ENCODE data around the gene CDH24.

Gene CDH24

GRCh38 chr14:23051141-23052057 lies 5.9 kb downstream of the CDH24 start:
- DNase-seq: no peak
- peaks cover 0 to 5% (median 3%) of the 10 kb centered on the region in 4 experiments for H3K4me1 ChIP-seq (ENCODE audit: control extremely low read depth in 1 of 4, control insufficient read depth in 4 of 4, insufficient read depth in 4 of 4, low read length in 3 of 4)
- no peaks in the 10 kb centered on the region for H3K36me3 ChIP-seq (ENCODE audit: control insufficient read depth in 4 of 4, insufficient read depth in 4 of 4, low read length in 3 of 4)
- peaks cover 0 to 1% (median 0%) of the 10 kb centered on the region in 5 experiments for H3K27me3 ChIP-seq (replicated peaks in 2 of 5; ENCODE audit: control insufficient read depth in 4 of 5, insufficient read depth in 5 of 5, low read length in 4 of 5)
- H3K27ac ChIP-seq (ENCODE audit: insufficient read depth in 1 of 2, low read depth in 1 of 2, low read length in 2 of 2, poor library complexity in 1 of 2, severe bottlenecking in 2 of 2): no peak overlapping the region
- CTCF ChIA-PET: interaction anchor here (0.8 to 33.6 kb wide), 7 partner anchors 9 to 136 kb away, joined by 3 to 933 read pairs (median 4); partner anchors contain the start of genes AJUBA and PSMB11
- POLR2A ChIA-PET: no interaction called here
- H3K9me3 ChIP-seq (ENCODE audit: control extremely low read depth in 1 of 5, control insufficient read depth in 4 of 5, insufficient read depth in 2 of 5, low read depth in 1 of 5, low read length in 4 of 5): peaks cover 0 to 2% (median 0%) of the 10 kb centered on the region in 5 experiments
- WGBS (ENCODE audit: insufficient coverage): 100% methylated on average over 3 of the region's 5 CpGs
- no peak overlapping the region for H3K4me3 ChIP-seq (ENCODE audit: control insufficient read depth in 1 of 7, extremely low read depth in 1 of 7, insufficient read depth in 4 of 7, low read depth in 2 of 7, low read length in 6 of 7)

GRCh38 chr14:23049011-23049410 lies 8.3 kb downstream of the CDH24 start:
- H3K27me3 ChIP-seq (replicated peaks in 2 of 5; ENCODE audit: control insufficient read depth in 4 of 5, insufficient read depth in 5 of 5, low read length in 4 of 5): no peaks in the 10 kb centered on the region
- H3K36me3 ChIP-seq (ENCODE audit: control insufficient read depth in 4 of 4, insufficient read depth in 4 of 4, low read length in 3 of 4): no peaks in the 10 kb centered on the region
- H3K27ac ChIP-seq (ENCODE audit: insufficient read depth in 1 of 2, low read depth in 1 of 2, low read length in 2 of 2, poor library complexity in 1 of 2, severe bottlenecking in 2 of 2): no peak overlapping the region
- peaks cover 0 to 5% (median 0%) of the 10 kb centered on the region in 4 experiments for H3K4me1 ChIP-seq (ENCODE audit: control extremely low read depth in 1 of 4, control insufficient read depth in 4 of 4, insufficient read depth in 4 of 4, low read length in 3 of 4)
- H3K4me3 ChIP-seq (ENCODE audit: control insufficient read depth in 1 of 7, extremely low read depth in 1 of 7, insufficient read depth in 4 of 7, low read depth in 2 of 7, low read length in 6 of 7): no peak overlapping the region
- ChIA-PET POLR2A (no interaction called here), CTCF (interaction anchor here (0.9 to 33.6 kb wide), 4 partner anchors 9 to 61 kb away, joined by 3 to 933 read pairs (median 3); partner anchors contain the start of gene AJUBA)
- WGBS (ENCODE audit: insufficient coverage): 88% methylated on average over 3 of the region's 9 CpGs
- H3K9me3 ChIP-seq (ENCODE audit: control extremely low read depth in 1 of 5, control insufficient read depth in 4 of 5, insufficient read depth in 2 of 5, low read depth in 1 of 5, low read length in 4 of 5): peaks cover 0 to 2% (median 0%) of the 10 kb centered on the region in 5 experiments
- DNase-seq: no peak

- CTCF ChIA-PET: interaction anchor here (1.1 to 33.6 kb wide), 5 partner anchors 7 to 60 kb away, joined by 3 to 933 read pairs (median 5); partner anchors contain the start of gene AJUBA
- 70% methylated on average over 75 of the region's 85 CpGs for WGBS (ENCODE audit: insufficient coverage)
- peaks cover 0 to 2% (median 0%) of the 10 kb centered on the region in 5 experiments for H3K9me3 ChIP-seq (ENCODE audit: control extremely low read depth in 1 of 5, control insufficient read depth in 4 of 5, insufficient read depth in 2 of 5, low read depth in 1 of 5, low read length in 4 of 5)
- peaks cover 0 to 5% (median 0%) of the 10 kb centered on the region in 4 experiments for H3K4me1 ChIP-seq (ENCODE audit: control extremely low read depth in 1 of 4, control insufficient read depth in 4 of 4, insufficient read depth in 4 of 4, low read length in 3 of 4)
- no peaks in the 10 kb centered on the region for H3K36me3 ChIP-seq (ENCODE audit: control insufficient read depth in 4 of 4, insufficient read depth in 4 of 4, low read length in 3 of 4)
- no peak overlapping the region for H3K4me3 ChIP-seq (ENCODE audit: control insufficient read depth in 1 of 7, extremely low read depth in 1 of 7, insufficient read depth in 4 of 7, low read depth in 2 of 7, low read length in 6 of 7)
- H3K27me3 ChIP-seq (replicated peaks in 2 of 5; ENCODE audit: control insufficient read depth in 4 of 5, insufficient read depth in 5 of 5, low read length in 4 of 5): no peaks in the 10 kb centered on the region
- no peak overlapping the region for H3K27ac ChIP-seq (ENCODE audit: insufficient read depth in 1 of 2, low read depth in 1 of 2, low read length in 2 of 2, poor library complexity in 1 of 2, severe bottlenecking in 2 of 2)
- POLR2A ChIA-PET: interaction anchor here (0.6 kb wide), 1 partner anchor 34 kb away, joined by 3 read pairs; no protein-coding TSS in a partner anchor
- no peak for DNase-seq
Observed at GRCh38 chr14:23047751-23048693, 9.3 kb downstream of the CDH24 start.

GRCh38 chr14:23047034-23047634 lies 10.2 kb downstream of the CDH24 start:
- peaks cover 0 to 5% (median 0%) of the 10 kb centered on the region in 4 experiments for H3K4me1 ChIP-seq (ENCODE audit: control extremely low read depth in 1 of 4, control insufficient read depth in 4 of 4, insufficient read depth in 4 of 4, low read length in 3 of 4)
- POLR2A ChIA-PET: no interaction called here
- no peak for DNase-seq
- CTCF ChIA-PET: interaction anchor here (1.2 to 33.6 kb wide), 3 partner anchors 8 to 59 kb away, joined by 5 to 933 read pairs (median 11); partner anchors contain the start of gene AJUBA
- peaks cover 0 to 2% (median 0%) of the 10 kb centered on the region in 5 experiments for H3K9me3 ChIP-seq (ENCODE audit: control extremely low read depth in 1 of 5, control insufficient read depth in 4 of 5, insufficient read depth in 2 of 5, low read depth in 1 of 5, low read length in 4 of 5)
- no peaks in the 10 kb centered on the region for H3K36me3 ChIP-seq (ENCODE audit: control insufficient read depth in 4 of 4, insufficient read depth in 4 of 4, low read length in 3 of 4)
- WGBS (ENCODE audit: insufficient coverage): 98% methylated on average over 5 of the region's 6 CpGs
- no peak overlapping the region for H3K27ac ChIP-seq (ENCODE audit: insufficient read depth in 1 of 2, low read depth in 1 of 2, low read length in 2 of 2, poor library complexity in 1 of 2, severe bottlenecking in 2 of 2)
- H3K27me3 ChIP-seq (replicated peaks in 2 of 5; ENCODE audit: control insufficient read depth in 4 of 5, insufficient read depth in 5 of 5, low read length in 4 of 5): no peaks in the 10 kb centered on the region
- H3K4me3 ChIP-seq (ENCODE audit: control insufficient read depth in 1 of 7, extremely low read depth in 1 of 7, insufficient read depth in 4 of 7, low read depth in 2 of 7, low read length in 6 of 7): no peak overlapping the region

- DNase-seq: no peak
- no peak overlapping the region for H3K4me3 ChIP-seq (ENCODE audit: control insufficient read depth in 1 of 7, extremely low read depth in 1 of 7, insufficient read depth in 4 of 7, low read depth in 2 of 7, low read length in 6 of 7)
- peaks cover 0 to 2% (median 0%) of the 10 kb centered on the region in 5 experiments for H3K9me3 ChIP-seq (ENCODE audit: control extremely low read depth in 1 of 5, control insufficient read depth in 4 of 5, insufficient read depth in 2 of 5, low read depth in 1 of 5, low read length in 4 of 5)
- H3K36me3 ChIP-seq (ENCODE audit: control insufficient read depth in 4 of 4, insufficient read depth in 4 of 4, low read length in 3 of 4): no peaks in the 10 kb centered on the region
- H3K4me1 ChIP-seq (ENCODE audit: control extremely low read depth in 1 of 4, control insufficient read depth in 4 of 4, insufficient read depth in 4 of 4, low read length in 3 of 4): peaks cover 0 to 5% (median 0%) of the 10 kb centered on the region in 4 experiments
- no peaks in the 10 kb centered on the region for H3K27me3 ChIP-seq (replicated peaks in 2 of 5; ENCODE audit: control insufficient read depth in 4 of 5, insufficient read depth in 5 of 5, low read length in 4 of 5)
- WGBS (ENCODE audit: insufficient coverage): 83% methylated on average over 10 of the region's 13 CpGs
- no peak overlapping the region for H3K27ac ChIP-seq (ENCODE audit: insufficient read depth in 1 of 2, low read depth in 1 of 2, low read length in 2 of 2, poor library complexity in 1 of 2, severe bottlenecking in 2 of 2)
- ChIA-PET CTCF (interaction anchor here (1.2 to 33.6 kb wide), 5 partner anchors 9 to 57 kb away, joined by 3 to 933 read pairs (median 11); partner anchors contain the start of gene AJUBA), POLR2A (no interaction called here)
Observed at GRCh38 chr14:23045419-23046357, 11.6 kb downstream of the CDH24 start.
